ENCODE data around the gene TNFRSF21. TPM values are rescaled to one million over a fixed set of nuclear protein-coding genes. Genes with fewer than 3 reads are reported as not detected.

The TNFRSF21 gene
- total and polyA plus RNA-seq, 2 of the 8 experiments (the other 6 are each of a cell fraction or from before 2014, with no cell fraction given) = 16.4 to 52.7 TPM

- TF ChIP-seq SIN3A (conservative IDR thresholded peaks at IDR 0.05 in 1 of 2, IDR thresholded peaks at IDR 0.05 in 1 of 2; ENCODE audit: low read depth in 1 of 2, low read length in 2 of 2) (no peak), CHD7 (IDR thresholded peaks at IDR 0.05; ENCODE audit: insufficient replicate concordance, low read length) (no peak), JUND (IDR thresholded peaks at IDR 0.05; ENCODE audit: low read length) (no peak), SUZ12 (IDR thresholded peaks at IDR 0.05; ENCODE audit: low read length) (no peak), SAP30 (IDR thresholded peaks at IDR 0.05; ENCODE audit: insufficient read depth, insufficient replicate concordance, low read length) (no peak), E2F6 (IDR thresholded peaks at IDR 0.05) (peak; percentile 43; the same call in 1 of the 2 replicates), SIX5 (IDR thresholded peaks at IDR 0.05; ENCODE audit: low read depth, low read length) (no peak), EGR1 (IDR thresholded peaks at IDR 0.05; ENCODE audit: borderline replicate concordance, low read depth, low read length) (no peak), SRF (IDR thresholded peaks at IDR 0.05; ENCODE audit: low read depth, low read length) (peak; percentile 69; the same call in 1 of the 2 replicates), TCF12 (IDR thresholded peaks at IDR 0.05; ENCODE audit: low read depth, low read length) (no peak), MAX (IDR thresholded peaks at IDR 0.05) (peak; percentile 78)
These were observed 88.1 kb downstream of the TNFRSF21 start (continued) for GRCh38 chr6:47221565-47221964.
